G401 (cell line): ENCODE data around the gene PNN. TPM values are rescaled to one million over a fixed set of nuclear protein-coding genes. Genes with fewer than 3 reads are reported as not detected.
"Not testable (repeated sequence)": the region's sequence is repeated elsewhere in the genome, so short reads cannot be mapped to it uniquely, and the experiment has no call there.

Experiments used
- DNase-seq: peaks from one replicate; pipeline ENCODE4 v3.0.0-alpha.2; 2015; ENCODE audit warnings: low spot score
- in situ Hi-C: cut with HindIII; loops from 2 replicates; pipeline ENCODE4 v1.10.0; 2016; ENCODE audit warnings: low sequenced_read_pairs, mixed read lengths
- total RNA-seq: library from RNA; depleted of rRNA; stranded (reverse); fragments of >200 nt; shearing (Covaris generic); gene quantifications from 2 replicates; pipeline ENCODE4 v1.2.3, GENCODE V29; 2014; rRNA removed

Gene PNN
- 11.8 and 13.7 TPM in 2 replicates for total RNA-seq

DNA sequence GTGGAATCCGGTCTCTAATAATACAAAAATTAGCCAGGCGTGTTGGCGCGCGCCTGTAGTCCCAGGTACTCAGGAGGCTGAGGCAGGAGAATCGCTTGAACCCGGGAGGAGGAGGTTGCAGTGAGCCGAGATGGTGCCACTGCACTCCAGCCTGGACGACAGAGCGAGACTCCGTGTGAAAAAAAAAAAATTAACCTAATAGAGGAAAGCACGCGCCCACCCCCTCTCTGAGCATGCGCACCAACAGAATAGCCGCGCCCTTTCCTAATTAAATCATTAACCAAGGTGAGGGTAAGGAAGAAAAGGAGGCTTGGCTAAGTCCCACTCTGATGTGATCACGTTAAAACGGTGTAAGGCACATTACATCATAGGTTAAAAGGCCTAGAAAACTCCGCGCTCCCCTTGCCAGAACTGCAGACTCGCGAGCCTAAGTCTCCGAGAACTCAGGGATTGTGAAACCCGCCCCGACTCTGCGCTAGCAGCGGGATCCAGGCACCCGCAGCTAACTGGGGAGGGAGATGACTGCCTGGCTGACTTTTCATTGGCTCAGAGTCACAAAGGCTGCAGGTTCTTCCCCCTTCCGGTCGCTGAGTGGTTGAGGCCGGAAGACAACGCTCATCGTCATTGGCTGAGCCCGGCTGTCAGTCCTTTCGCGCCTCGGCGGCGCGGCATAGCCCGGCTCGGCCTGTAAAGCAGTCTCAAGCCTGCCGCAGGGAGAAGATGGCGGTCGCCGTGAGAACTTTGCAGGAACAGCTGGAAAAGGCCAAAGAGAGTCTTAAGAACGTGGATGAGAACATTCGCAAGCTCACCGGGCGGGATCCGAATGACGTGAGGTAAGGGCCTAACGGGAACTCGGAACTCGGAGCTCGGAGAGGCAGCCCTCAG is at the start of gene PNN:
TSS of gene PNN (plus strand) at position 695 of the 885 bp plus-strand sequence. CDS start at position 721, 26 bp downstream.
- peak; percentile 99 for DNase-seq
- in situ Hi-C loops, result no loop called here

DNA sequence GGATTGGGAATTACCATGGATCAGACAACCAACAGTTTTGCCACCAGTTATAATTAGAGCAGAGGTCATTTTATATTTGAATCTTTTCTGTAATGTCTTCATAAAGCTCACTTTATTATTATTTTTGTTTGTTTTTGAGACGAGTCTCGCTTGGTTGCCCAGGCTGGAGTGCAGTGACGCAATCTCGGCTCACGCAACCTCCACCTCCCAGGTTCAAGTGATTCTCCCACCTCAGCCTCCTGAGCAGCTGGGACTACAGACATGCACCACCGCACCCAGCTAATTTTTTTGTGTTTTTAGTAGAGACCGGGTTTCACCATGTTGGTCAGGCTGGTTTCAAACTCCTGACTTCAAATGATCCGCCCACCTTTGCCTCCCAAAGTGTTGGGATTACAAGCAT is 37.2 kb upstream of the PNN start:
- in situ Hi-C loops, DNase-seq: not testable (repeated sequence)

DNA sequence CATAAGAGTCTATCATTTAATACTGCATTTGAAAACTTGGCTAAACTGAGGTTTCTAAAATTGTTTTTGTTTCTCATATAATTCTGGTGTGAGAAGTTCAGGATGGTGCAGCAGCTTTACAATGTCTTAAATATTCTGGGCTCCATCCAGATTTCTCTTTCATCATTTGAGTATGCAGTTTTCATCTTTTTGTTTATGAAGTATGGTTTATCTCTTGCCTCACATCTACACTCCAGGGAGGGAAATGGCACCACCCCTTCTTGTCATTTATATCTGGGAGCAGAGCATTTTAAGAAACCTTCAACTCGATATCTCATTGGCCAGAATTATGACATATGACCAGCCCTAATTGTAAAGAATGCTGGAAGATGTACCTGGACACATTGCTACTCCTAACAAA is 36.6 kb upstream of the PNN start:
- no peak for DNase-seq
- in situ Hi-C loops, result no loop called here

DNA sequence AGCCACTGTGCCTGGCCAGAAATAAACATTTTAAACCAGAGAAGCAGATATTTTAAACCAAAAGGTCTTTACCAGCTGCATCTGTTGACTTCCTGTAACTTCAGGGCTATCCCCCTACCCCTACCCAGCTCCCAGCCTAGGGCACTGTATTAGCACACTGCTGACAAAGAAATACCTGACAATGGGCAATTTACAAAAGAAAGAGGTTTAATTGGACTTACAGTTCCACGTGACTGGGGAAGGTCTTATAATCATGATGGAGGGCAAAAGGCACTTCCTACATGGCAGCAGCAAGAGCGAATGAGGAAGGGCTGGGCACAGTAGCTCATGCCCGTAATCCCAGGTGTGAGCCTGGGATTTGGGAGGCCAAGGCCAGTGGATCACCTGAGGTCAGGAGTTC is 34.9 kb upstream of the PNN start:
- no peak for DNase-seq
- in situ Hi-C loops, result no loop called here

DNA sequence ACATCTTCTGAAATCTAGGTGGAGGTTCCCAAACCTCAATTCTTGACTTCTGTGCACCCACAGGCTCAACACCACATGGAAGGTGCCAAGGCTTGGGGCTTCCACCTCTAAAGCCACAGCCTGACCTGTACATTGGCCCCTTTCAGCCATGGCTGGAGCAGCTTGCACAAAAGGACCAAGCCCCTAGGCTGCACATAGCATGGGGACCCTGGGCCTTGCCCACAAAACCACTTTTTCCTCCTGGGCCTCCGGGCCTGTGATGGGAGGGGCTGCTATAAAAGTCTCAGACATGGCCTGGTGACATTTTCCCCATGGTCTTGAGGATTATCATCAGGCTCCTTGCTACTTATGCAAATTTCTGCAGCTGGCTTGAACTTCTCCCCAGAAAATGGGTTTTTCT is 33.4 kb upstream of the PNN start:
- DNase-seq, result not testable (repeated sequence)

DNA sequence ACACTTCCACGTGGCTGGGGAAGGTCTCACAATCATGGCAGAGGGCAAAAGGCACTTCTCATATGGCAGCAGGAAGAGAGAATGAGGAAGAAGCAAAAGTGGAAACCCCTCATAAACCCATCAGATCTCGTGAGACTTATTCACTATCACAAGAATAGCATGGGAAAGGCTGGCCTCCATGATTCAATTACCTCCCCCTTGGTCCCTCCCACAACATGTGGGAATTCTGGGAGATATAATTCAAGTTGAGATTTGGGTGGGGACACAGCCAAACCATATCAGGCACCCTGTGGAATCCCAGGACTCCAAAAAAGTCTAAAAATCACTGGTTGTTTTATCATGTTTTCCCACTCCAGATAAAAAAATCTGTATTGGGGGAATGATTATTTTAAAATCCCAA is 31.8 kb upstream of the PNN start:
- DNase-seq, in situ Hi-C loops: not testable (repeated sequence)

More for the DNA sequence above, 33.4 kb upstream of the PNN start:
- in situ Hi-C loops, result not testable (repeated sequence)

DNA sequence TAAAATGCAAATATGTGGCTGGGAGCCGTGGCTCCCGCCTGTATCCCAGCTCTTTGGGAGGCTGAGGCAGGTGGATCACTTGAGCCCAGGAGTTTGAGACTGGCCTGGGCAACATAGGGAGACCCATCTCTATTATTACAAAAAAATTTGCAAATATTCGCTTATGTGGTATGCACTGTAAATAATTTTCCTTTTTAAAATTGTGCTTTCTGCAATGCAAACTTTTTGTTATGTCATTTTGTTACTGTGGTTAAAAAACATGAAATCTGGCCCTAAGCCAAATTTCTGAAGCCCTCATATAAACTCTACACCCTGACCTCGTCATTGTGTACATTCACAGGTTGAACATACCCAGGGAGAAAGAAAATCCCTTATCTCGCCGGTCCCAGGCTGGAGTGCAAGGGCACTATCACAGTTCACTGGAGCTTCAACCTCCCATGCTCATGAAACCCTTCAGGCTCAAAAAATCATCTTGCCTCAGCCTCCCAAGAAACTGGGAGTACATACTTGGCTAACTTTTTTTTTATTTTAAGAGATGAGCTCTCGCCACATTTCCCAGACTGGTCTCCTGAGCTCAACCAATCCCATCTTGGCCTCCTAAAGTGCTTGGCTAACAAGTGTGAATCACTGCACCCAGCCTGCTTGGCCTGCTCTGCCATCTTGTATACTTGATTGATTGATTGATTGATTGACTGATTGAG is 29.6 kb upstream of the PNN start:
- no peak for DNase-seq
- in situ Hi-C loops, result no loop called here

DNA sequence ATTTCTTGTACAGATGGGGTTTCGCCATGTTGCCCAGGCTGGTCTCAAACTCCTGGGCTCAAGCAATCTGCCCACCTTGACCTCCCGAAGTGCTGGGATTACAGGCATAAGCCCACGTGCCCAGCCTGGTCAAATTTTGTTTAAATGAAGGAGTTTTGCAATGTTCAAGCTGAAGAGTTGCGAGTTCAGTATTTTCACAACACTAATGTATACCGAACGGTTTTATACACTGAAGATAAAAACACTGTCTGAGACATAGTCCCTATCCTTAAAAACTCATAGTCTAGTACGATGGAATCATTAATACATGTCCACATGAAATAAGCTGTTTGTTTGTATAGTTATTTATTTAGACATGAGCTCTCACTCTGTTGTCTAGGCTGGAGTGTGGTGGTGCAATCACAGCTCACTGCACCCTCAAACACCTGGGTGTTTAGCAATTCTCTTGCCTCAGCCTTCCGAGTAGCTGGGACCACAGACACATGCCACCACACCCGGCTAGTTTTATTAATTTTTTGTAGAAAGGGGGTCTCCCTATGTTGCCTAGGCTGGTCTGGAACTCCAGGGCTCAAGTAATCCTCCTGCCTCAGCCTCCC is 20.4 kb upstream of the PNN start:
- DNase-seq, result no peak
- in situ Hi-C loops, result no loop called here

DNA sequence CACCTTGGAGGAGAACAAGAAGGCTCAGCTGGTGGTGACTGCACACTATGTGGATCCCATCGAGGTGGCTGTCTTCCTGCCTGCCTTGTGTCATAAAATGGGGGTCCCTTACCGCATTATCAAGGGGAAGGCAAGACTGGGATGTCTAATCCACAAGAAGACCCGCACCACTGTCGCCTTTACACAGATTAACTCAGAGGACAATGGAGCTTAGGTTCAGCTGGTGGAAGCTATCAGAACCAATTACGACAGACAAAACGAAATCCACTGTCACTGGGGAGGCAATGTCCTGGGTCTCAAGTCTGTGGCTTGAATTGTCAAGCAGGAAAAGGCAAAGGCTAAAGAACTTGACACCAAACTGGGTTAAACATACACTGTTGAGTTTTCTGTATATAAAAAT is 17.6 kb upstream of the PNN start:
- DNase-seq, result no peak

DNA sequence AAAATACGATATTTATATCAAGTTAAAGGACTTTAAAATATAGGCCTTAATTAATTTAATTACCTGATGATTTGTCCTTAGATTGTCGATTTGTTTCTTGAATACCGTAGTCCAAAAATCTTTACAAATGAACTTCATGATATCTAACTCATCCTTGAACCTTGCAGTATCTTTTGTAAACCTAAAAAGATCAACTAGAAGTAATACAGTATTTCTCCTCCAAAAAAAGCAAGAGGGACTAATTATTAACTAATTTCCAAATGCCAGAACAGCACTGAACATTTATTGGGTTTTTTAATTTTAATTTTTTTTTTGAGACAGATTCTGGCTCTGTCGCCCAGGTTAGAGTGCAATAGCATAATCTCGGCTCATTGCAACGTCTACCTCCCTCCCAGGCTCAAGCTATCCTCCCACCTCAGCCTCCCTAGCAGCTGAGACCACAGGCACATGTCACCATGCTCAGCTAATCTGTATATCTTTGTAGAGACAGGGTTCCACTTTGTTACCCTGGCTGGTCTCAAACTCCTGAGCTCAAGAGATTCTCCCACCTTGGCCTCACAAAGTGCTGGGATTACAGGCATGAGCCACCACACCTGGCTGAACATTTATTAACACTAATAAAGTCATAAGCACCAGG is 16.7 kb upstream of the PNN start:
- in situ Hi-C loops, result no loop called here
- DNase-seq, result no peak

More for the DNA sequence above, 17.6 kb upstream of the PNN start:
- in situ Hi-C loops, result no loop called here

DNA sequence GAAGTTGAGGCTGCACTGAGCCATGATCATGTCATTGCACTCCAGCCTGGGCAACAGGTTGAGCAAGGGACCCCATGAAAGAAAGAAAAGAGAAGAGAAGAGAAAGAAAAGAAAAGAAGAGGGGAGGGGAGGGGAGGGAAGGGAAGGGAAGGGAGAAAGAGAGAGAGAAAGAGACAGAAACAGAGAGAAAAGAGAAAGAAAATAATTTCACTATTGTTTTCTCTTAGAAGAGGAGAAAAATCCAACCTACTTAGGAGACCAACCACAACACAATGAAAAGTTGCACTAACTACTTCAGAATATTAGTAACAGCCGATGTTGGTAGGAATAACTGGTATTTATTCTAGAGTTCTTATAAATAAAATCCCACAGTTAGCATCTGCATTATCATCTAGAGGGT is 14.6 kb upstream of the PNN start:
- in situ Hi-C loops, result no loop called here
- DNase-seq, result no peak

DNA sequence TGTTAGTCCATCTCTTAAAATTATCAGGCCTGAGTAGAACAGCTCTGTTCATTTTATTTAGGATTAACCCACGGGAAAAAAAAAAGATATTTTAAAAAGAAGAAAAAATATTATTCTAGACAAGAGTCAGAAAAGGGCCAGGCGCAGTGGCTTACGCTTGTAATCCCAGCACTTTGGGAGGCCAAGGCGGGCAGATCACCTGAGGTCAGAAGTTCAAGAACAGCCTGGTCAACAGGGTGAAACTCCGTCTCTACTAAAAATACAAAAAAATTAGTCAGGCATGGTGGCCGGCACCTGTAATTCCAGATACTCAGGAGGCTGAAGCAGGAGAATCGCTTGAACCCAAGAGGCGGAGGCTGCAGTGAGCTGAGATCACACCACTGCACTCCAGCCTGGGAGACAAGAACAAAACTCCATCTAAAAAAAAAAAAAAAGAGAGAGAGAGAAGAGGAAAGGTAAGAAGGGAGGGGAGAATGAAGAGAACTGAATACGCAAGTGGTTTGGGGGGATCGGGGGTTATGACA is 7.2 kb upstream of the PNN start:
- DNase-seq, in situ Hi-C loops: not testable (repeated sequence)

DNA sequence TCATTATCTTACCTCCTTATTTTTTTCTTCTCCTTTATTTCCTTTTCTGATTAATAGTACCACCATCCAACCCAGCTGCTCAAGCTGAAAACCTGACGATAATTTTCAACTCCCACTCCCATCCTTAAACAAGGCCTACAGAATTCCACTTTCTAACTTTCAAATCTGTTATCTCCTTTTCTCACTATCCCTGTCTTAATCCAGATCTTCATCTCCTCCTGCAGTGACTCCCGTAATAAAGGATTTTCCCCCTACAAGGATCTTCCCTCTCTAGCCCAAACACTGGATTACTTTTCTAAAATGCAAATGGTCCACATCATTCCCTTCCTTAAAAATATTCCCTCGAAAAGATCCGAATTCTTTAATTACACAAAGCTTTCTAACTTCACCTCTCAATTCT is 6.5 kb upstream of the PNN start:
- DNase-seq, result no peak
- in situ Hi-C loops, result no loop called here

DNA sequence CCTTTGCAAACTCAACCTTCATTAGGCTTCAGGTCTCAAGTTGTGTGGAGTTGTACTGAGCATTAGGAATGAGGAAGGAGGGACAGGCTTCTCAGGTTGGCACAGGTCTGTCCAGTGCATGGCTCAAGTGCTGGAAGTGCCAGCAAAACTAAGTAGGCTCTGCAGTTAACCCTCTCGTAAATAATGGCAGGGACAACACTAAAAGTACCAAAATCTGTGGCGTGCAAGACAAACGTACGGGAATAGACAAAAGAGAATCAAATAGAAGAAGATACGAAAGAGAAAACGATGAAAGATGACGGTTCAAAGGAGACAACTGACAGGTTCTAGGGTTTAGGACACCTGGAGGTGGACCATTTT is 5.5 kb upstream of the PNN start:
- DNase-seq, result peak; percentile 35
- in situ Hi-C loops, result no loop called here

DNA sequence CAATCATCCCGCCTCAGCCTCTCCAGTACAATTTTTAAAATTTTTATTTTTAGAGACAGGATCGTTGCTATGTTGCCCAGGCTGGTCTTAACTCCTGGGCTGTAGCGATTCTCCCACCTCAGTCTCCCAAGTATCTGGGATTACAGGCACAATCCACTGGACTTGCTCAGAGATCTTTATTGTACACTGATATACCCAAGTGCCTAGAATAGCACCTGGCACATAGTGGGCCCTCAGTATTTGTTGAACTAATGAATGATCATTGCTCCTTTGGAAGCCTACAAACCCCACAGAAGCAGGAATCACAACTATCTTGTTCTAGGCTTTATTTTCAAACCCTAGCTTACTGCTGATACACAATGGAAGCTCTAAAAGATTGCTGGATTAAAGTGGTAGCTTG is 1.9 kb upstream of the PNN start:
- no peak for DNase-seq
- in situ Hi-C loops, result no loop called here

DNA sequence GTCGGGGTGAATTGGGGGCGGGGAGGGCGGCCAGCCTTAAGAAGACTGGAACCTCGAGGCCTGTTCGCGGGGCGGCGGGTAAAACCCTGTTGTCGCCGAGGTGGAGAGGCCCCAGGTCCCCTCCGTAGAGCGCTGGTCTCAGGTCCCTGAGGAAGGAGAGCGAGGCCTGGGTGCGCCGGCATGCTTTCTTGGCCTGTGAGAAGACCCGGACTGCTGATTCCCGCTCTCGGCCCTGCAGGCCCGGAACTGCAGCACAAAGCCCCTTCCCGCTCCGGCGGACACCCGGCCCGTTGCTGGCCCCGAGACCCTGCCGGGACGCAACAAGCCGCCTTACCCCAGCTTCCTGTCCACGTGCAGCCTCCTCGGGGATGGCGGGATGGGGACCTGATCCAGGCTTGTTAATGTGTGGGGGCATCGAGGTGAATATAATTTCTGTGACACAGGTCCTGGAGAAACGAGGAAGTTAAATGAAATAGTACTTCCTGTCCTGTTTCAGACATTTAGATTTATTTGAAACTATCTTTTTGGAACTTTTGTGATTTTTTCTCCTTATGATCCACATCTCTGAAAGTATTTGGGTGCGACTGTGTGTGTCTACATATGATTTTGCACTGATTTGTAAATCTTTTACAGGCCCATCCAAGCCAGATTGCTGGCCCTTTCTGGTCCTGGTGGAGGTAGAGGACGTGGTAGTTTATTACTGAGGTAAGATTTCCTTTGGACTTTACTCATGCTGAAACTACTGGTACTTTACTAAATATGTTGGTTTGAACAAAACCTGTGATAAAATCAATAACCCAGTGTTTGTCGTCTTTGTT is 600 bp downstream of the PNN start:
- in situ Hi-C loops, result no loop called here
- DNase-seq, result no peak

DNA sequence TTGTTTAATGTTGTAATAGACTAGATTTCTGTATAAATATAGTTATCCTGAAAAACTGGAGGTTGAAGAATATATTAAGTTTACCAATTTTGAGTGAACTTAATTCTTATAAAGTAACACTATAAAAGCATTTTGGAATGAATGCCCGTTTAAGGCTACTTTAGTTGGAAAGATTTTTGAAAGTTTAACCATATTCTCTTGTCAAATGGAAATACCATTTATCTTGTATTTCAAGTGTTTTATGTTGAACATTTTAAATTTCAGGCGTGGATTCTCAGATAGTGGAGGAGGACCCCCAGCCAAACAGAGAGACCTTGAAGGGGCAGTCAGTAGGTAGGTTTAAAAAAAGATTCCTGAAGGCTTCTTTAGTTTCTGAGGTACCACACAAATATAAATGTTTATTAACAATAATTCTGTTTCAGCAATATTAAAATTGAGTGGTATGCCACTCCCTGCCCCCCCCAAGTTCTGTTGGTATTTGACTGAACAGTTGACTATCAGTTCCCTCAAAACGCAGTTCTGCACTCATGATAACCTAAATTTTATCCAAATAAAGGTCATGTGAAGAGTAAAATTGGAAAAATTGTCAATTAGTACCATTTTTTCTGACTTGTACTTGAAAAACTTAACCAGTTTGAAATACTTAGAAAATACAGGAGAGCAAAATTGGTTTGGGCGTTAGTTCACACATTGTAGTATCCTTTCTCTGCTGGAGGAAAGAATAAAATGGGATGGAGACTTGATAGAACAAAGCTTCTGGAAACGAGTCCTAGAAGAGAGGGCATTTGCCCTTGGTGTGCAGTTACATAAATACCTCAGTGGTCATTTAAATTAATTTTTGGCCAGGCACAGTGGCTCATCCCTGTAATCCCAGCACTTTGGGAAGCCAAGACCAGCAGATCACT is 1.5 kb downstream of the PNN start:
- in situ Hi-C loops, result no loop called here
- DNase-seq, result no peak

DNA sequence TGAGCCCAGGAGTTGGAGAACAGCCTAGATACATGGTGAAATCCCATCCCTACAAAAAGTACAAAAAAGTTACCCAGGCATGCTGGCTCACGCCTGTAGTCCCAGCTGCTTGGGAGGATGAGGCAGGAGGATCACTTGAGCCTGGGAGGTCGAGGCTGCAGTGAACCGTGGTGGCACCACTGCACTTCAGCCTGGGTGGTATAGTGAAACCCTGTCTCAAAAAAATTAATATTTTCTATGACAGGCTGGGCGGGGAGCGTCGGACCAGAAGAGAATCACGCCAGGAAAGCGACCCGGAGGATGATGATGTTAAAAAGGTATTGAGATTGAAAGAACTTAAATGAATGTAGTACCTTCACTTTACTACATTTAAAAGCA is 2.1 kb downstream of the PNN start:
- no peak for DNase-seq
- in situ Hi-C loops, result no loop called here
